Subcutaneous abdominal adipose tissue (tissue), 5 donors: ENCODE results near the gene ANKS1B.
A peak's percentile ranks its signal among the peaks of the same experiment; 100 is the strongest.

Experiments
- H3K27ac ChIP-seq: one replicate; pipeline ENCODE4 v1.7.0; 2013; ENCODE audit warnings: low read depth, mild to moderate bottlenecking, inconsistent platforms, low read length, moderate library complexity
- H3K27me3 ChIP-seq, 5 donors: one replicate each; pipeline ENCODE4 v1.7.0; 2013; ENCODE audit warnings: low read length in 5 of 5, inconsistent platforms in 1 of 5; ENCODE audit not compliant: control insufficient read depth in 5 of 5, insufficient read depth in 4 of 5
- H3K36me3 ChIP-seq, 5 donors: one replicate each; pipeline ENCODE4 v1.7.0; 2013; ENCODE audit warnings: low read length in 5 of 5; ENCODE audit not compliant: control insufficient read depth in 5 of 5, insufficient read depth in 5 of 5
- H3K4me1 ChIP-seq, 5 donors: one replicate each; pipeline ENCODE4 v1.7.0; 2013; ENCODE audit warnings: low read length in 5 of 5, mild to moderate bottlenecking in 3 of 5, moderate library complexity in 1 of 5; ENCODE audit not compliant: control insufficient read depth in 5 of 5, insufficient read depth in 5 of 5
- H3K4me3 ChIP-seq, 5 donors: one replicate each; pipeline ENCODE4 v1.7.0; 2013; ENCODE audit warnings: low read length in 5 of 5, low read depth in 1 of 5
- H3K9ac ChIP-seq, 5 donors: one replicate each; pipeline ENCODE4 v1.7.0; 2013; ENCODE audit warnings: low read length in 5 of 5, mild to moderate bottlenecking in 4 of 5, moderate library complexity in 3 of 5
- H3K9me3 ChIP-seq, 5 donors: one replicate each; pipeline ENCODE4 v1.7.0; 2013; ENCODE audit warnings: low read length in 5 of 5; ENCODE audit not compliant: control insufficient read depth in 5 of 5
- donor health status: healthy.
- donor health status: healthy.
- donor health status: healthy.
- donor health status: healthy.
- donor health status: healthy.

The ANKS1B gene

DNA sequence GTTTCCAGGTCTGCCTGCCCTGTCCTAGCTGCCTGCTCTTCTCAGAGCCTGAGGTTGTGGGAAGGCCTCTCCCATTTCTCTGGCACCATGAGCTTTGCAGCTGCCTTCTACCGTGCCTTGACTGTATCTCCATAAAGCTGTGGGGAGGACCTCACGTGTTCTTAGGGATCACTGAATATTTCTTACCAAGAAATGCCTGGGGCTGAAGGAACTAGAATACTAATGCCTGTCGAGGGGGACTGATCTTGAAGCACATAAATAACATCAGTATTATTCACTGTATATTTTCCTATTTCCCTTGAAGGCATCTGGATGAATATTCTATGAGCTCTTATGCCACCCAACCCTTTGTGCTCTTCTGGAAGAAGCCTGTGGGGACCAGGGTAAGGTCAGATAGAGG, 1236.3 kb downstream of the ANKS1B start:
- Histone ChIP-seq H3K27me3 (peaks cover 6 to 17% (median 7%) of the 10 kb centered on the region in 5 donors), H3K36me3 (no peaks in the 10 kb centered on the region), H3K9me3 (no peaks in the 10 kb centered on the region), H3K9ac (no peak overlapping the region), H3K27ac (no peak overlapping the region), H3K4me3 (no peak overlapping the region), H3K4me1 (peaks cover 3 to 10% (median 10%) of the 10 kb centered on the region in 5 donors)

DNA sequence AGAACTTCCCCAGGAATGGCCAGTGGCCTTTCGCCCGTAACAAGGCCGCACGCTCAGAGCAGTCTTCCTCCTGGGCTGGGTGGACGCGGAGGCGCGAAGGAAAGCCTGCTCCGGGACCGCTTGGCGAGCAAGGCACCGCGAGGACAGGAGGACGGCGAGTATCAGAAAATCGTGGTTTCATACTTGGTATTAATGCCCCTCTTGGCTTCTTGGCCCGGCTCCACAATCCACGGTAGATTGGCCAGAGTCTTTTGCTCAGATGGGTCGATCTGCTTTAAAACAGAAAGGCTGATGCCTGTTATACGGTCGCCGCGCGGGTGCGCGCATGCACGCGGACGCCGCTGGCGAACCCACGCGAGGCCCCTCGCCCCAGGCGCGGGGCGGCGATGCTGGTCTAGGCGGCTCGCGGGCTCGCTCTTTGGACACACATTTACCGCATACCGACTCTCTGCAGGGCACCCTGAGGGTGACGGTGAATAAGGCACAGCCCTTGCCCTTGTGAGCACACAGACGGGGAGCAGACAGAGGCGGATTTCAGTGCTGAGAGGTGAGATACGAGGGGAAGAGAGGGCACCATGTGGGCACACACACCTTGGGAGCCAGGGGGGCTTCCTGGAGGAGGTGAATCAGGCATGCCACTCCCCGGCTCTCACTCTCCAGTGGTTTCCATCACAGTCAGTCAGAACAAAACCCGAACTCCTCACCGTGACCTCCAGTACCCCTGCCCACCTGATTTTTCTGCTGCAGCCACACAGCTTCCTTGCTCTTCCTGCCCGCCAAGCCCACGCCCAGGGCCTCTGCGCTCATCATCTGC, 1239.0 kb downstream of the ANKS1B start:
- H3K36me3 ChIP-seq, result no peaks in the 10 kb centered on the region
- peaks cover 3 to 10% (median 10%) of the 10 kb centered on the region in 5 donors for H3K4me1 ChIP-seq
- H3K9me3 ChIP-seq, result peaks cover 0 to 4% (median 2%) of the 10 kb centered on the region in 5 donors
- H3K27me3 ChIP-seq, result peaks cover 6 to 17% (median 7%) of the 10 kb centered on the region in 5 donors
- peak overlapping the region; percentile 66 to 80 (median 74) for H3K4me3 ChIP-seq
- peak overlapping the region in 3 of 5 donors; percentile 11 to 64 (median 56) for H3K9ac ChIP-seq
- H3K27ac ChIP-seq, result no peak overlapping the region

DNA sequence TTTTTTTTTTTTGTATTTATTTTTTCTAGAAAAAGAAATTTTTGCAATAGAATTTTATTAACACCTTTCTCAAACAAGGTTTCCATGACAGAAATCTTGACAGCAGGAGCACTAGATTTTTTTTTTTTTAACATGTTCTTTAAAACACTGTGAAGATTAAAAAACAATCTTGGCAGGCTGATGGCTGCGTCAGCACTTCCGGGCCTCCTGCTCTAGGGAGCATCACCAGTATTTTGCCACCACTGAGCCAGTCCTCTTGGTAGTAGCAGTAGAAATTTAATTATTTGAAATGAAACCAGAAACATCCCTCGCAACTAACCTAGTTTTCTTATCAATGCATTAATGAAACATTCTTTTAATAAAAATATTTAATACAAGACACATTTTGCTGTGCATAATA, 1240.1 kb downstream of the ANKS1B start:
- Histone ChIP-seq H3K27me3 (peaks cover 6 to 17% (median 7%) of the 10 kb centered on the region in 5 donors), H3K27ac (no peak overlapping the region)

DNA sequence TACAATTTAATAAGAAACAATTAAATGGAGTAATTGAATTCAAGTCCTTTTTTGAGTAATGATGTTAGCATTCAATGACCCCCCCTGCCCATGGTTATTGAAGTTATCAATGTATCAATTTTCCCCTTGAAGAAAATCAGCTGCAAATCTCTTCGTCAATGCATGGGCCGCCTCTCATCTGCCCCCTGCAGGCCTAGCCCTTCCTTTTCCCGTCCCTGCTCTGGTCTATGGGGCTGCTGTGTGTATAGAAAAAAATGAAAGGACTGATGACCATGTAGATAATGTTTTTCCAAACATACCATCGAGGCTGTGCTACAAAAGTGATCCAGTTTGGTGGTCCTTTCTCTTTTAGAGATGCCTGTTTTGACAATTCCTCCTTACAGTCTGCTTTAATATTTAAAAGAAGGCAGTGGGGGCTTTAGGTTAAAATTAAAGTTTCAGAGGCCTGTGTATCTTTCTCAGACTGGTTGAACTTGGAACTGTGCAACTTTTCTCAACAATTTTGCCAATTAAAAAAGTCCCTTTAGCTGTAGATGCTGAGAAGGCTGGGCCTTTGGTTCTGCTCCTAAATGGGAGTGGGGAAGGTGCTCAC, 1241.3 kb downstream of the ANKS1B start:
- Histone ChIP-seq H3K9me3 (peaks cover 0 to 7% (median 5%) of the 10 kb centered on the region in 5 donors), H3K27ac (no peak overlapping the region), H3K36me3 (no peaks in the 10 kb centered on the region), H3K9ac (no peak overlapping the region), H3K27me3 (peaks cover 6 to 17% (median 7%) of the 10 kb centered on the region in 5 donors), H3K4me1 (peaks cover 3 to 10% (median 10%) of the 10 kb centered on the region in 5 donors), H3K4me3 (no peak overlapping the region)

More for the DNA sequence above, 1240.1 kb downstream of the ANKS1B start:
- H3K4me3 ChIP-seq, result no peak overlapping the region
- no peaks in the 10 kb centered on the region for H3K36me3 ChIP-seq
- peaks cover 0 to 7% (median 5%) of the 10 kb centered on the region in 5 donors for H3K9me3 ChIP-seq
- peaks cover 3 to 10% (median 10%) of the 10 kb centered on the region in 5 donors for H3K4me1 ChIP-seq
- no peak overlapping the region for H3K9ac ChIP-seq

DNA sequence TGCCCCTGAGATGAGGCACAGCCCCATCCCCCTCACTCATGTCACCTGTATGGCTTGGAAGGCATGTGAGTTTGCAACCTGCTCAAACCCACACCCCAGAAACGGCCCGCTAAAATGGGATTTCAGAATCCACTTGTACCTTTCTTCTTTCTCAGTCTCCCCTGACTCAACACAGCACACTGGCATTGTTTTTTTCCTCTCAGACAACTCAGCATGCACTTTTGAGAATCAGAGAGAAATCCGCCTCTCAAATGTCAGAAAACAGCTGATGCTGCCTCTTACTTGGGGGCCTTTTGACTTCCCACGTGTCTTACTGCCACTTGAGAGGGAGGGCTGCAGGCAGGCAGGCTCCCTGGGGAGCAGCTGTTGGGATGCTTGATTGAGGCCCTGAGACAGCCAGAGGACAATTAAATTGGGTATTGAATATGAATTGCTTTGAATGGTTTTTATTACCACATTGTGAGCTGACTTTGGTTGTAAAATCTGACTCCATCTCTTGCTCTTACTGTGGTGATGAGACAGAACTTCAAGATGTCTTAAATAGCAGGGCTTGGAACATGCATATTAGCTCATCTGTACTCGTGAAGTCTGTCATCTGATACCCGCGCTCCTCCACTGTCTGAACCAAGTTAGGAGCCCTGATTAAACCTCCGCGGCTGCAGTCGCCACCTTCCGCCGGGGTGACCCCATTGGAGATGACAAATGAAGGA, 1243.0 kb downstream of the ANKS1B start:
- no peak overlapping the region for H3K9ac ChIP-seq
- peaks cover 6 to 13% (median 7%) of the 10 kb centered on the region in 5 donors for H3K27me3 ChIP-seq
- no peak overlapping the region for H3K4me3 ChIP-seq
- peaks cover 0 to 1% (median 0%) of the 10 kb centered on the region in 5 donors for H3K36me3 ChIP-seq
- H3K27ac ChIP-seq, result no peak overlapping the region
- peaks cover 3 to 10% (median 10%) of the 10 kb centered on the region in 5 donors for H3K4me1 ChIP-seq
- peaks cover 0 to 7% (median 5%) of the 10 kb centered on the region in 5 donors for H3K9me3 ChIP-seq

DNA sequence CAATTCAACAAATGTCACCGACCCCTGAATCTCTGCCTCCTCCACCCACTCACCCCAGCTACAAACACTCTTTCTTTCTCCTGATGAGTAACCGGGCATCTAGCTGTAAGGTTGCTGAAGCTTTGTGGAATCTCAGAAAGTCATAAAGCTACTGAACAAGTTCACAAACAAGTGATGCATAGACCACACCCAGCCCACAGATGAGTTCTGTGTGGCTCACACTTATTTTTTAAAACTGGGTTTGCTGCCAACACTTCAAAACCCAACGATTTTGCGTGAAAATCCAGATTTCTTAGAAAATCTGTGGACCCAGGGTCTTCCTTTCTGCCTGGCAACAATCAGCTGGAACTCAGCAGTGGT, 1243.6 kb downstream of the ANKS1B start:
- H3K27me3 ChIP-seq, result peaks cover 2 to 8% (median 4%) of the 10 kb centered on the region in 5 donors
- H3K9me3 ChIP-seq, result peaks cover 0 to 7% (median 5%) of the 10 kb centered on the region in 5 donors
- no peak overlapping the region for H3K27ac ChIP-seq
- no peak overlapping the region for H3K9ac ChIP-seq
- H3K4me3 ChIP-seq, result no peak overlapping the region
- peaks cover 3 to 10% (median 9%) of the 10 kb centered on the region in 5 donors for H3K4me1 ChIP-seq
- H3K36me3 ChIP-seq, result peaks cover 0 to 3% (median under 1%) of the 10 kb centered on the region in 5 donors

DNA sequence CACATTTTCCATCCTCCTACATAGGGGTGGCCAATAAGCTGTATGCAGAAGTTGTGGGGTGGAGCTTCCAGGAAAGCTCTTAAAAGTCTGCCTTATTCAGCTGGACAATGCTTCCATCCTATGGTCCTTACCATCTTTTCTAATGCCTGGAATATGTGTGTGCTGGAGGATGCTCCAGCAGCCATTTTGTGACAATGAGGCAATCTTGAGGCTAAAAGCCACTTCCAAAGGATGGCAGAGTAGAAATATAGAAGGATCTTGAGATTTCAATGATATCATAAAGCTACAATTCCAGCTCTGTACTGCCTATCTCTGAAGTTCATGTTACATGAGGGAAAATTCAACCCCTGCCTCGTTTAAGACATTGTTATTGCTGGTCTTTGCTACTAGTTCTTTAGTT, 1244.0 kb downstream of the ANKS1B start:
- no peak overlapping the region for H3K9ac ChIP-seq
- peaks cover 1 to 5% (median 5%) of the 10 kb centered on the region in 5 donors for H3K4me1 ChIP-seq
- H3K9me3 ChIP-seq, result peaks cover 0 to 7% (median 5%) of the 10 kb centered on the region in 5 donors
- H3K36me3 ChIP-seq, result peaks cover 0 to 7% (median 4%) of the 10 kb centered on the region in 5 donors
- no peak overlapping the region for H3K27ac ChIP-seq
- H3K4me3 ChIP-seq, result no peak overlapping the region
- H3K27me3 ChIP-seq, result peaks cover 0 to 3% (median 0%) of the 10 kb centered on the region in 5 donors

DNA sequence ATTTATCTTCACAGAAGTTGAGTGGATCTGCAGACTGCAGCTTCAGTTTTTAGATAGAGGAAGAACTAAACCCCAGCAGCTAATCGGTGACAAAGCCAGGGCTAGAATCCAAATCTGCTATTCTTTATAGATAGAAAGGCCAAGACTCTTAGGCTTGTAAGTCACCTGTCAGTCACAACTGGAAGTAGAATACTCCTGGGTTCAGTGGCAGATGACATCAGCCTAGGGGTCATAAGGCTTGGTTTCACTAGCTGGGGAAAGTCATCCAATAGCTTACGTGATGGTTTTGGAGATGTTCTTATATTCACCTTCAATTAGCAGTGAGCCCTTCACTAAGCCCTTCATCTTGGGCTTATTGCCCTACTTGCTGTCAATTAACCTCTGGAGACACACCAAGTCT, 1246.2 kb downstream of the ANKS1B start:
- Histone ChIP-seq H3K4me3 (no peak overlapping the region), H3K27me3 (no peaks in the 10 kb centered on the region), H3K9ac (no peak overlapping the region), H3K27ac (no peak overlapping the region), H3K9me3 (peaks cover 0 to 7% (median 5%) of the 10 kb centered on the region in 5 donors), H3K4me1 (no peaks in the 10 kb centered on the region), H3K36me3 (peaks cover 2 to 23% (median 12%) of the 10 kb centered on the region in 5 donors)

DNA sequence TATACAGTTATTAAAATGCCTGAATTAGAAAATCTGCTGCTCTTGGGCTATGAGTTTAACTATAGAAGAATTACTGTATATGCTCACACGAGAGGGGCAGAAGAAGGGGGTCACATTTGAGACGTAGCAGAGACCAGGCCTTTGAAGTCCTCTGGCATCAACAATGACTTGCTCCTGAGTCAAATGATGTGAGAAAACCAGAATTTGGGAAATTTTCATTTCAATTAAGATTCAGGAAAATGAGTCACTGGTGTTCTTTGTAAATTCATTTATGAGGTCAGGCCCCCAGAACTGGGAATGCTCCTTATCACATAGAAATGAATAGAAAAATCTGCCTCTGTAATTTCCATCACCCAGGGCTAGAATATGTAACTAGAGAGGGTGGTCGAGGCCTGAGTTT, 1246.7 kb downstream of the ANKS1B start:
- peaks cover 2 to 29% (median 12%) of the 10 kb centered on the region in 5 donors for H3K36me3 ChIP-seq
- H3K9me3 ChIP-seq, result peaks cover 0 to 7% (median 5%) of the 10 kb centered on the region in 5 donors
- no peak overlapping the region for H3K4me3 ChIP-seq
- H3K27ac ChIP-seq, result no peak overlapping the region
- H3K4me1 ChIP-seq, result no peaks in the 10 kb centered on the region
- no peaks in the 10 kb centered on the region for H3K27me3 ChIP-seq
- no peak overlapping the region for H3K9ac ChIP-seq
